ENCODE results near the gene NPW. TPM values are rescaled to one million over a fixed set of nuclear protein-coding genes. Genes with fewer than 3 reads are reported as not detected.
A peak's percentile ranks its signal among the peaks of the same experiment; 100 is the strongest.
"Not testable (repeated sequence)": the region's sequence is repeated elsewhere in the genome, so short reads cannot be mapped to it uniquely, and the experiment has no call there.

The NPW gene
- total RNA-seq, 1 donor from 2014 or later, result 4.2 TPM

DNA sequence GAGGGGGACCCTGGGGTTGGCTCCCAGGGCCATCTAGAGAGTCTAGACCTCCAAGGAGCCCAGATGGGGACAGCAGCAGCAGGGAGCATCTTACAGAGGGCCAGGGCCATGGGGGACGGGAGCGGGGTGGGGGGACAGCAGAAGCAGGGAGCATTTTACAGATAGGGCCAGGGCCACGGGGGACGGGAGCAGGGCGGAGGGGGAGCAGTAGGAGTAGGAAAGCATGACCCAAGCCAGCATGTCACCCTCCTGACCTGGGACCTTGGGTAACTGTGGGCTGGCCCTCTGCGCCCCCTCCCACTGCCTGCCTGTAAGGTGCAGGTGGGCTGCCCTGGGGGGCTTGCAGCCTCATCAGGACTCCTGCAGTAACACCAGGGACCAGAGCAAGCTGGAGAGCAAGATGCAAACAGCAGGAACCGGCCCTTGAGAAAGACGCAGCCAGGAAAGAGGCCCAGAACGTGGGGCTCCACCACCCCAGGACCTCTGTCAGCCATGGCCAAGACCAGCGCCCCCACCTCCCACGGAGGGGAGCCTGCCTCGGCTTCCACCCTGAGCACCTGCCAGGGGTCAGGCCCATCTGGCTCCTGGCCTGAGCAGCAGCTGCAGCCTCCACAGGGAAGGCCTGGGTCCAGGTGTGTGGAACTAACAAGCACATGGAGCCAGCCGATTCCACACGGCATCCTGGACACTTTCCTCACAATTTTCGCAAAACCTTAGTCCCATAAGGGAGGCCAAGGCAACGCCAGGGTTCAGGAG lies 12.3 kb upstream of the NPW start:
- intact Hi-C loops (cut with micrococcal nuclease), result loop anchor here (5.0 kb wide), 1 partner anchor 40 kb away; the partner anchor contains the start of genes NTHL1 and TSC2
- Mint-ChIP-seq H3K27ac (peak overlapping the region; percentile 78), H3K4me1 (ENCODE audit: low read depth) (peaks cover 22% of the 10 kb centered on the region), H3K27me3 (ENCODE audit: low read depth) (no peaks in the 10 kb centered on the region), H3K4me3 (ENCODE audit: low read depth) (peak overlapping the region; percentile 86), H3K9me3 (no peaks in the 10 kb centered on the region), H3K36me3 (ENCODE audit: low read depth) (peaks cover 37% of the 10 kb centered on the region)
- no peak for DNase-seq (ENCODE audit: low spot score)

DNA sequence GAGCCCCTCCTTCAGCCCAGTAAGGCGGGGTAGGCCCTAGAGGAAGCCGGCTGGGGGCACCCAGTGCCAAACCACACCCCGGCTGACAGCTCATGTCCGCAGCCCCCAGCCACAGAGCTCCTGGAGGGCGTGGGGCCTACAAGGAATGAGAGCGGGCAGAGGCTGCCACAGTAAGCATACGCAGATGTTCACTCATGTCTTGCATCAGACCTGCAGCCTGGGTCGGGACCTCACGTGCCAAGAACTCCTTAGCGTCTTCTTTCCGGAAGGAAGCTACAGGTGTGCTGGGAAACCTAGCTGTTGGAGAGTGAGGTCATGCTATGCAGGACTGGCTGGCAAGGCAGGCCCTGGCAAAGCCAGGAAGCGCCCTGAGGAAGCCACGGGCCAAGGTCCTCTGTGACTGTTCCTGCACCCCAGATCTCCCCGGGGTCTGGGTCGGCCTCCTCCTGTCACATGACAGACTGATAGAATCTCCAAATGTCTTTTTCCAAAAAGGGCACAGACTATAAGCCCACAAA lies 11.5 kb upstream of the NPW start:
- peaks cover 33% of the 10 kb centered on the region for H3K36me3 Mint-ChIP-seq (ENCODE audit: low read depth)
- H3K27ac Mint-ChIP-seq, result peak overlapping the region; percentile 78
- H3K4me1 Mint-ChIP-seq (ENCODE audit: low read depth), result peaks cover 22% of the 10 kb centered on the region
- intact Hi-C loops (cut with micrococcal nuclease), result loop anchor here (5.0 kb wide), 1 partner anchor 39 kb away; the partner anchor contains the start of genes NTHL1 and TSC2
- no peaks in the 10 kb centered on the region for H3K9me3 Mint-ChIP-seq
- no peaks in the 10 kb centered on the region for H3K27me3 Mint-ChIP-seq (ENCODE audit: low read depth)
- no peak for DNase-seq (ENCODE audit: low spot score)
- H3K4me3 Mint-ChIP-seq (ENCODE audit: low read depth), result peak overlapping the region; percentile 86

DNA sequence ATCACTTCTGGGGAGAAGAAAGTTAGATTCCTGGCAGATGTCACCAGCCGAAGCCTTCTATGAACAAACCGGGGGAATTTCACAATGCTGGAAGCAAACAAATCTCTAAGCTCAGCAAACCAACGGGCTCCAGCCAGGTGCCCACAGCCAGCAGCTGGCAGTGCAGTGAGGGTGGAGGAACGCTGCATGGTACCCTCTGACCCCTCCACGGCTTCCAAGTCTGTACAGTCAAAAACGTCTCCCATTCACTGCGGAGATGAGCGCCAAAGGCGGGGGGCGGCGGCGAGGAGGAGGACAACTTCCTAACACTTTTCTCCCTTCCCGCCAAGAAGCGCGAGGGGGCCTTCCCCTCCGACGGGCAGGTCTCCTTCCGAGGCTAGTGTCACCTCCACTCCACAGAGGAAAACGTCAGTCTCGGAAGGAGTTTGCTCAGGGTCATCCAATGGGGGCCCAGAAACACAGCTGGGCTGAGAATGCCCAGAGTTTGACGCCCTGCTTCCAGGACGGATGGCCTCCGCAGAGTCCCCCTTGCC lies 10.9 kb upstream of the NPW start:
- Mint-ChIP-seq H3K9me3 (no peaks in the 10 kb centered on the region), H3K4me1 (ENCODE audit: low read depth) (peaks cover 22% of the 10 kb centered on the region), H3K4me3 (ENCODE audit: low read depth) (peak overlapping the region; percentile 86), H3K27ac (peak overlapping the region; percentile 78), H3K36me3 (ENCODE audit: low read depth) (peaks cover 33% of the 10 kb centered on the region), H3K27me3 (ENCODE audit: low read depth) (no peaks in the 10 kb centered on the region)
- intact Hi-C loops (cut with micrococcal nuclease), result loop anchor here (1.0 to 5.0 kb wide), 2 partner anchors 16 to 39 kb away; partner anchors contain the start of genes NTHL1 and TSC2
- no peak for DNase-seq (ENCODE audit: low spot score)

DNA sequence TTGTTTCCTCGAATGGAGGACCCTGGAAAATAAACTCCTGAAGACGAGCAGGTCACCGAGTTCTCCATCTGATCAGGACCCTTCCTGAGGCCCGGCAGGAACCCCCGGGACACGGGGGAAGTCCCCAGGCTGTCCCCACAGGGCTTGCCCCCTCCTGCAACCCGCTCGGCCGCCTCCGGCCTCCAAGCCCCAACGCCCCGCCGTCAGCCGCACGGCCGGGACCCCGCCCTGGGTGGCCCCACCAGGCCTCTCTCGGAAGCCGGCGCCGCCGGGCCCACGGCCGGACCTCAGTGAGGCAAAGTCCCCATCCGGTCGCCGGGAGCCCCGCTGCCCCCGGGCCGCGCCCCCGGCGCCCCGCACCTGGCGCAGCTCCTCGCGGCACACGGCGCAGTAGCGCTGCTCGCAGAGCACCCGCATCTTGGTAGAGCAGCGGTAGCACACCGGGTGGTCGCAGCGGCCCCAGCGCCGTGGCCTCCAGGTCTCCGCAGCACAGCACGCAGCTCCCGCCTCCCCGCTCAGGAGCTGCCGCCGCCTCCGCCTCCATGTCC lies 10.3 kb upstream of the NPW start:
- H3K4me3 Mint-ChIP-seq (ENCODE audit: low read depth), result peak overlapping the region; percentile 86
- no peaks in the 10 kb centered on the region for H3K27me3 Mint-ChIP-seq (ENCODE audit: low read depth)
- DNase-seq (ENCODE audit: low spot score), result no peak
- intact Hi-C loops (cut with micrococcal nuclease), result loop anchor here (1.0 to 5.0 kb wide), 2 partner anchors 17 to 38 kb away; partner anchors contain the start of genes NTHL1 and TSC2
- peaks cover 22% of the 10 kb centered on the region for H3K4me1 Mint-ChIP-seq (ENCODE audit: low read depth)
- H3K9me3 Mint-ChIP-seq, result no peaks in the 10 kb centered on the region
- H3K27ac Mint-ChIP-seq, result peak overlapping the region; percentile 78
- H3K36me3 Mint-ChIP-seq (ENCODE audit: low read depth), result peaks cover 33% of the 10 kb centered on the region

DNA sequence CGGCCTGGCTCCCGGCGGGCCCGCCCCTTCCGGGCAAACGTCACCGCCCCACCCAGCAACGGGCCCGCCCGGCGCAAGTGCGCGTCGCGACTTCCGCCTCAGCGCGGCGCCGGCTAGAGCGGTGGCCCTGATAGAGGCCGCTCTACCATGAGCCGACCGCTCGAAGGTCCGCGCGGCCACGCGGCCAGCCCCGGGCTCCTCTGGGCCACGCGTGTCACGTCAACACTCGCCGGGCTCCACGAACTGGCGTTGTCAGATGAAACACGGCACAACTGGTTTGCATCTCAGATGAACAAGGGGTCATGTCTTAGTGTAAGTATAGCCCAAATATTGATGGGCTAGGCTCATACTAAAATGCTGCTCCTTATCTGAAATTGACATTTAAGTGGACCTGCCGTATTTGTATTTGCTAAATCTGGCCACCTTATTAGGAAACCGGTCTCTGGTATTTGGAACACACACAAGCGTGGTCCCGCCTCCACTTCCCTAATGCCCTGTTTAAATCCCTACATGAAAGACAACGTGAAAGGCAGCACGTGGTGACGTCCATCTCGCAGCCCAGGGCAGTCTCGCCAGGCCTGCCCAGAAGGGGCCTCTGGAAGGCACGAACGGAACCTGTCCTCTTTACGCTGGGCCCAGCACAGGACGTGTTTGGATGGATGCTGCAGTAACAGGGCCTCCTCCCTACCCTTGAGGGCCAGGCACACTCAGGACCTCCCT lies 9.6 kb upstream of the NPW start, which contains the start of gene ZNF598:
ZNF598 (minus strand) TSS at position 31 of the 720 bp plus-strand sequence.
- DNase-seq (ENCODE audit: low spot score), result peak; percentile 74
- intact Hi-C loops (cut with micrococcal nuclease), result loop anchor here (1.0 to 5.0 kb wide), 2 partner anchors 18 to 37 kb away; partner anchors contain the start of genes NTHL1 and TSC2
- H3K27me3 Mint-ChIP-seq (ENCODE audit: low read depth), result no peaks in the 10 kb centered on the region
- peaks cover 22% of the 10 kb centered on the region for H3K4me1 Mint-ChIP-seq (ENCODE audit: low read depth)
- H3K4me3 Mint-ChIP-seq (ENCODE audit: low read depth), result peak within 1 kb of the TSS; percentile 97
- H3K36me3 Mint-ChIP-seq (ENCODE audit: low read depth), result peaks cover 33% of the 10 kb centered on the region
- H3K27ac Mint-ChIP-seq, result peak within 1 kb of the TSS; percentile 92
- H3K9me3 Mint-ChIP-seq, result no peaks in the 10 kb centered on the region

DNA sequence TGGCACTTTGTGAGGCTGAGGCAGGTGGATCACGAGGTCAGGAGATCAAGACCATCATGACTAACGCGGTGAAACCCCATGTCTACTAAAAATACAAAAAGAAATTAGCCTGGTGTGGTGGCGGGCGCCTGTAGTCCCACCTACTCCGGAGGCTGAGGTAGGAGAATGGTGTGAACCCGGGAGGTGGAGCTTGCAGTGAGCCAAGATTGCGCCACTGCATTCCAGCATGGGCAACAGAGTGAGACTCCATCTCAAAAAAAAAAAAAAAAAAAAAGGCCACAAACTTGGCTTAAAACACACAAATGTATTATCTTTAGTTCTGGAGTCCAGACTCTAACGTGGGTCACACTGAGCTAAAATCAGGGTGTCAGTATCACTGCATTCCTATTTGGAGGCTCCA lies 7.9 kb upstream of the NPW start:
- intact Hi-C loops (cut with micrococcal nuclease); H3K4me3 Mint-ChIP-seq (ENCODE audit: low read depth); DNase-seq (ENCODE audit: low spot score); H3K27me3 Mint-ChIP-seq (ENCODE audit: low read depth); H3K9me3 Mint-ChIP-seq; H3K27ac Mint-ChIP-seq: not testable (repeated sequence)
- peaks cover 20% of the 10 kb centered on the region for H3K4me1 Mint-ChIP-seq (ENCODE audit: low read depth)
- peaks cover 23% of the 10 kb centered on the region for H3K36me3 Mint-ChIP-seq (ENCODE audit: low read depth)

DNA sequence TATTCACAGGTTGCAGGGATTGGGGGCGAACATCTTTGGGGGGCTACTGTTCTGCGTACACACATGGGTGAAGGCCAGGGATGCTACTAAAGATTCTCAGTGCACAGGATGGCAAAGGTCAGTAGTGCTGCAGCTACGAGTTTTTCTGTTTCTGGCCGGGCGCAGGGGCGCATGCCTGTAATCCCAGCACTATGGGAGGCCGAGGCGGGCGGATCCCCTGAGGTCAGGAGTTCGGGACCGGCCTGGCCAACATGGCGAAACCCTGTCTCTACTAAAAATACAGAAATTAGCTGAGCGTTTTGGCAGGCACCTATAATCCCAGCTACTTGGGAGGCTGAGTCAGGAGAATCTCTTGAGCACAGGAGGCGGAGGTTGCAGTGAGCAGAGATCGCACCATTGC lies 6.1 kb upstream of the NPW start:
- H3K27me3 Mint-ChIP-seq (ENCODE audit: low read depth), result peaks cover 3% of the 10 kb centered on the region
- no peak overlapping the region for H3K27ac Mint-ChIP-seq
- peaks cover 7% of the 10 kb centered on the region for H3K36me3 Mint-ChIP-seq (ENCODE audit: low read depth)
- intact Hi-C loops (cut with micrococcal nuclease), result no loop called here
- no peaks in the 10 kb centered on the region for H3K9me3 Mint-ChIP-seq
- H3K4me1 Mint-ChIP-seq (ENCODE audit: low read depth), result peaks cover 7% of the 10 kb centered on the region
- no peak overlapping the region for H3K4me3 Mint-ChIP-seq (ENCODE audit: low read depth)
- DNase-seq (ENCODE audit: low spot score), result no peak

DNA sequence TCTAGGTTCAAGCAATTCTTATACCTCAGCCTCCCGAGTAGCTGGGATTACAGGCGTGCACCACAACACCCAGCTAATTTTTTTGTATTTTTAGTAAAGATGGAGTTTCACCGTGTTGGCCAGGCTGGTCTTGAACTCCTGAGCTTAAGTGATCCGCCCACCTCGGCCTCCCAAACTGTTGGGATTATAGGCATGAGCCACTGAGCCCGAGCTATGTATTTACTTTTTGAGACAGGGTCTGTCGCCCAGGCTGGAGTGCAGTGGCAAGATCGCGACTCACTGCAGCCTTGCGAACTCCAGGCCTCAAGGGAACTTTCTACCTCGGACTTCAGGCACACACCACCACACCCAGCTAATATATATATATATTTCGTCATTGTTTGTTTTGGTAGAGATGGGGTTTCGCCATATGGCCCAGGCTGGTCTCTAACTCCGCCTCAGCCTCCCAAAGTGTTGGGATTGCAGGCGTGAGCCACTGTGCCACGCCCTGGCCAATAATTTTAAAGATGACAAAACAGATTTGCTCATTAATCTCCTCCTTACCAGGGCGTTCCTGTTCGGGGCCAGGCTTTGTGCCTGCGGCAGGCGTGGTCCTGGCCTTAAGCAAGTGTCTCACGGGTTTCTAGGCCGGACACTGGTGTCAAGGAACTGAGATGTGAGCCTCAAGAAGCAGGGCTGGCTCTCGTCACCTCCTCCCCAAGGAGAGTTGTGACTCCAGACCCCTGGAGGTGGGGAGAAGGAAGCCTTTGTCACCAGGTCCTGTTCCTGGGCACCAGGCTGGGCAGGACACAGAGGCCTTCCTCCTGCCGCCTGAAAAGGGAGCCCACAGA lies 4.3 kb upstream of the NPW start:
- intact Hi-C loops (cut with micrococcal nuclease), result no loop called here
- Mint-ChIP-seq H3K4me3 (ENCODE audit: low read depth) (no peak overlapping the region), H3K4me1 (ENCODE audit: low read depth) (peaks cover under 1% of the 10 kb centered on the region), H3K36me3 (ENCODE audit: low read depth) (peaks cover under 1% of the 10 kb centered on the region), H3K9me3 (no peaks in the 10 kb centered on the region), H3K27me3 (ENCODE audit: low read depth) (peaks cover 11% of the 10 kb centered on the region), H3K27ac (no peak overlapping the region)
- DNase-seq (ENCODE audit: low spot score), result no peak

DNA sequence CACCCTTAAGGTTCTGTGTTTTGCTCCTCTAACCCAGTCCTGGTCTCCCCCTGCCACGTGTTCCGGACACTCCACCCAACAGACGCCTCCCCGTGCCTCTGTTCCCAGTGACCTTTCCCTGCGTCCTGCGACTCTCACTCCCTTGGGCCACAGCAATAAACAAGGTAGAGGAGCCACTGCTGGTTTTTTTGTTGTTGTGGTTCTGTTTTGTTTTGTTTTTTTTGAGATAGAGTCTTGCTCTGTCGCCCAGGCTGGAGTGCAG lies 3.7 kb upstream of the NPW start:
- no peaks in the 10 kb centered on the region for H3K9me3 Mint-ChIP-seq
- DNase-seq (ENCODE audit: low spot score), result no peak
- H3K36me3 Mint-ChIP-seq (ENCODE audit: low read depth), result no peaks in the 10 kb centered on the region
- intact Hi-C loops (cut with micrococcal nuclease), result no loop called here
- H3K4me1 Mint-ChIP-seq (ENCODE audit: low read depth), result peaks cover 2% of the 10 kb centered on the region
- H3K27ac Mint-ChIP-seq, result no peak overlapping the region
- peaks cover 14% of the 10 kb centered on the region for H3K27me3 Mint-ChIP-seq (ENCODE audit: low read depth)
- no peak overlapping the region for H3K4me3 Mint-ChIP-seq (ENCODE audit: low read depth)

DNA sequence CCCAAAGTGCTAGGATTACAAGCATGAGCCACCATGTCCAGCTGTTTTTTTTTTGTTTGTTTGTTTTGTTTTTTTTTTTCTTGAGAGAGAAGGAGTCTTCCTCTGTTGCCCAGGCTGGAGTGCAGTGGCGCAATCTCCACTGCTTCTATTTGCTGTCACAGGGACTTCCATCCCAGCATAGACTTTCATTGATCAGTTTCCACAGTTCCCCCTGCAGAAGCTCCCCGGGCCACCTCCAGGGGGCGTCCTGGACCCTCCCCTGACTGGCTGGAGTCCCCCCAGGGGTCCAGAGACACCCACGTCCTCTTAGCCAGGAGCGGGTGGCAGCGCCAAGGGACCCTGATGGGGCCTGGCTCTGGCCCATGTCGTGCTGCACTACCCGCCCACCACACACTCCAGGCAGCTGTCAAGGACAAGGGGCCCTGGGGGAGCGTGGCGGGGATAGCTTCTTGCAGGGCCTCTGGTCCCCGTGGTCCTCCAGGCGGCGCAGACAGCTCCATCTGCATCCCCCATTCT lies 3.1 kb upstream of the NPW start:
- Mint-ChIP-seq H3K27me3 (ENCODE audit: low read depth) (peaks cover 16% of the 10 kb centered on the region), H3K9me3 (no peaks in the 10 kb centered on the region), H3K4me1 (ENCODE audit: low read depth) (peaks cover 2% of the 10 kb centered on the region), H3K36me3 (ENCODE audit: low read depth) (no peaks in the 10 kb centered on the region), H3K4me3 (ENCODE audit: low read depth) (no peak overlapping the region), H3K27ac (no peak overlapping the region)
- no peak for DNase-seq (ENCODE audit: low spot score)
- intact Hi-C loops (cut with micrococcal nuclease), result no loop called here

DNA sequence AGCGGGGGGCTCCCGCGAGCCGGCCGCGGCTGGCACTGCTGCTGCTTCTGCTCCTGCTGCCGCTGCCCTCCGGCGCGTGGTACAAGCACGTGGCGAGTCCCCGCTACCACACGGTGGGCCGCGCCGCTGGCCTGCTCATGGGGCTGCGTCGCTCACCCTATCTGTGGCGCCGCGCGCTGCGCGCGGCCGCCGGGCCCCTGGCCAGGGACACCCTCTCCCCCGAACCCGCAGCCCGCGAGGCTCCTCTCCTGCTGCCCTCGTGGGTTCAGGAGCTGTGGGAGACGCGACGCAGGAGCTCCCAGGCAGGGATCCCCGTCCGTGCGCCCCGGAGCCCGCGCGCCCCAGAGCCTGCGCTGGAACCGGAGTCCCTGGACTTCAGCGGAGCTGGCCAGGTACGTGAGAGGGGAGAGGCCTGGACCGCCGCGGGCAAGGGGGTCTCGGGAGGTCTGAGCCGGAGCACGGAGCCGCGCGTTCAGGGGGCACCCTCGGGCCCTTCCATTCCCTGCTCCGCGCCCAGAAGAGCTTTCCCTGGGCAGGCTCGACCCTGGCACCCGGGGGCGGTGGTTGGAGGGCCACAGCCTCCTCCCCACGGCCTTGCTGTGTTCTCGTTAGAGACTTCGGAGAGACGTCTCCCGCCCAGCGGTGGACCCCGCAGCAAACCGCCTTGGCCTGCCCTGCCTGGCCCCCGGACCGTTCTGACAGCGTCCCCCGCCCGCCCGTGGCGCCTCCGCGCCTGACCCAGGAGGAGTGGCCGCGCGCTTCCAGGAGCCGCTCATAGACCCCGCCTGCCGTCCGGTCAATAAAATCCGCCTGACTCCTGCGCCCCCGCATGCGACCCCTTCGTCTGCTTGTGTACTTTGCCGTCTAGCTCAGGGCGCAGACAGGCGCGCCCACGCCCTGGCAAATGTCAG lies 591 bp downstream of the NPW start:
- Mint-ChIP-seq H3K36me3 (ENCODE audit: low read depth) (no peaks in the 10 kb centered on the region), H3K27me3 (ENCODE audit: low read depth) (peaks cover 28% of the 10 kb centered on the region), H3K27ac (no peak overlapping the region), H3K9me3 (no peaks in the 10 kb centered on the region), H3K4me3 (ENCODE audit: low read depth) (peak overlapping the region; percentile 42), H3K4me1 (ENCODE audit: low read depth) (peaks cover 11% of the 10 kb centered on the region)
- intact Hi-C loops (cut with micrococcal nuclease), result loop anchor here (5.0 to 10.0 kb wide), 2 partner anchors 235 to 322 kb away; partner anchors contain the start of genes ABCA3 and ECI1
- DNase-seq (ENCODE audit: low spot score), result no peak
